Esophagus squamous epithelium (tissue), 4 donors: ENCODE measurements around the gene TMED8.

Experiments
- POLR2A ChIP-seq, 4 donors: fragments of 450-650 bp; IDR thresholded peaks; one replicate each; pipeline ENCODE4 v1.6.1; 2017; ENCODE audit warnings: antibody characterized with exemption in 4 of 4, mild to moderate bottlenecking in 4 of 4, moderate library complexity in 3 of 4
- TF ChIP-seq, protein P1 (sequence below), 6 experiments: fragments of 450-650 bp in 4 of 6; fragments of 200-600 bp in 2 of 6; sonication (generic) in 2 of 6; IDR thresholded peaks; one replicate each; pipeline ENCODE4 v1.5.1; 2016 to 2019; ENCODE audit warnings: antibody characterized with exemption in 6 of 6, mild to moderate bottlenecking in 4 of 6, moderate library complexity in 4 of 6

DNA sequence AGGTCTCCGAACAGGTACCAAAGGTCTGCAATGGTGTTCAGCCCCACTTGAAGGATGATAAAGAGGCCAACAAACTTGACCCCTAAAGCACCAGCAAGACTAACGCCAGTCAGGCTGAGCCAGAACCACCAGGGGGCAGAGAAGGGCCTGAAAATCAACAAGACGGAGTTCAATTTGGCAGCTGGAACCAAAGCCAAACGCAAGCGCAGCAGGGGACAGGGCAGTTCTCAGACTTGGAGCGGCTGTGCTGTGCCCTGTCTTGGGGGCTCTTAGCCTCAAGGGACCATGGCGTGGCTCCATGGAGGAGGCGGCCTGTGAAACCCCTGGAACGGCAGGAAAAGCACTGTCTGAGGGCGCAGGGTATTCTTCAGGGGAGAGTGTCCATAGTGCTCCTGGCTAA lies 75.8 kb downstream of the TMED8 start:
- TF ChIP-seq, protein P1, sequence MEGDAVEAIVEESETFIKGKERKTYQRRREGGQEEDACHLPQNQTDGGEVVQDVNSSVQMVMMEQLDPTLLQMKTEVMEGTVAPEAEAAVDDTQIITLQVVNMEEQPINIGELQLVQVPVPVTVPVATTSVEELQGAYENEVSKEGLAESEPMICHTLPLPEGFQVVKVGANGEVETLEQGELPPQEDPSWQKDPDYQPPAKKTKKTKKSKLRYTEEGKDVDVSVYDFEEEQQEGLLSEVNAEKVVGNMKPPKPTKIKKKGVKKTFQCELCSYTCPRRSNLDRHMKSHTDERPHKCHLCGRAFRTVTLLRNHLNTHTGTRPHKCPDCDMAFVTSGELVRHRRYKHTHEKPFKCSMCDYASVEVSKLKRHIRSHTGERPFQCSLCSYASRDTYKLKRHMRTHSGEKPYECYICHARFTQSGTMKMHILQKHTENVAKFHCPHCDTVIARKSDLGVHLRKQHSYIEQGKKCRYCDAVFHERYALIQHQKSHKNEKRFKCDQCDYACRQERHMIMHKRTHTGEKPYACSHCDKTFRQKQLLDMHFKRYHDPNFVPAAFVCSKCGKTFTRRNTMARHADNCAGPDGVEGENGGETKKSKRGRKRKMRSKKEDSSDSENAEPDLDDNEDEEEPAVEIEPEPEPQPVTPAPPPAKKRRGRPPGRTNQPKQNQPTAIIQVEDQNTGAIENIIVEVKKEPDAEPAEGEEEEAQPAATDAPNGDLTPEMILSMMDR (IDR thresholded peaks at IDR 0.05): peak; percentile 35 to 73 (median 57)
- no peak for TF ChIP-seq POLR2A (IDR thresholded peaks at IDR 0.05)
